ENCODE data around the gene TSC22D1.

Gene TSC22D1

GRCh38 chr13:44411841-44412240, 164.3 kb downstream of the TSC22D1 start:
- WGBS, 2 donors (ENCODE audit: extremely low coverage in 2 of 2, insufficient read length in 2 of 2, insufficient replicate concordance in 1 of 2) = no CpG with 5 or more reads among the region's 2 CpGs
- H2AK5ac ChIP-seq (ENCODE audit: low read depth, low read length) = no peak overlapping the region

GRCh38 chr13:44410328-44410859, 165.7 kb downstream of the TSC22D1 start:
- Histone ChIP-seq H3K4me2 (ENCODE audit: insufficient read depth, low read length, poor library complexity, severe bottlenecking) (no peak overlapping the region), H4K8ac (ENCODE audit: low read depth, low read length) (no peak overlapping the region), H3K18ac (ENCODE audit: low read length) (no peak overlapping the region), H2BK15ac (ENCODE audit: low read length) (no peak overlapping the region), H2BK120ac (ENCODE audit: low read depth, low read length) (no peak overlapping the region), H2AK5ac (ENCODE audit: low read depth, low read length) (no peak overlapping the region), H3K36me3 (replicated peaks in 1 of 2; ENCODE audit: control insufficient read depth in 2 of 2, insufficient read depth in 2 of 2, low read length in 2 of 2) (no peaks in the 10 kb centered on the region), H3K9ac (ENCODE audit: low read depth, low read length, poor library complexity) (no peak overlapping the region), H4K91ac (ENCODE audit: low read depth, low read length, poor library complexity) (no peak overlapping the region), H3K4me1 (ENCODE audit: control insufficient read depth in 2 of 2, insufficient read depth in 1 of 2, low read depth in 1 of 2, low read length in 2 of 2) (peaks cover 3 to 6% of the 10 kb centered on the region in 2 donors), H3K79me1 (ENCODE audit: low read depth, low read length) (no peaks in the 10 kb centered on the region), H2AFZ (ENCODE audit: low read length) (no peak overlapping the region), H3K9me3 (replicated peaks in 1 of 2; ENCODE audit: control insufficient read depth in 2 of 2, insufficient read depth in 1 of 2, low read depth in 1 of 2, low read length in 2 of 2) (no peaks in the 10 kb centered on the region), H3K4me3 (ENCODE audit: low read length in 2 of 2) (no peak overlapping the region), H2BK5ac (ENCODE audit: low read length) (no peak overlapping the region), H3K23ac (ENCODE audit: low read depth, low read length, poor library complexity) (no peak overlapping the region), H2BK12ac (ENCODE audit: low read length) (no peak overlapping the region), H3K4ac (ENCODE audit: low read length) (no peak overlapping the region), H3K27me3 (ENCODE audit: control insufficient read depth in 3 of 3, insufficient read depth in 3 of 3, low read depth in 1 of 3, low read length in 3 of 3) (no peaks in the 10 kb centered on the region), H3K14ac (ENCODE audit: low read length) (no peak overlapping the region), H3K27ac (replicated peaks; ENCODE audit: low read length) (no peak overlapping the region)
- WGBS, 2 donors (ENCODE audit: extremely low coverage in 2 of 2, insufficient read length in 2 of 2, insufficient replicate concordance in 1 of 2) = no CpG with 5 or more reads among the region's 6 CpGs
- no peak for DNase-seq (ENCODE audit: low spot score)

More at GRCh38 chr13:44411841-44412240, 164.3 kb downstream of the TSC22D1 start:
- Histone ChIP-seq H3K4me1 (ENCODE audit: control insufficient read depth in 2 of 2, insufficient read depth in 1 of 2, low read depth in 1 of 2, low read length in 2 of 2) (peaks cover 7 to 12% of the 10 kb centered on the region in 2 donors), H3K14ac (ENCODE audit: low read length) (no peak overlapping the region), H3K4ac (ENCODE audit: low read length) (no peak overlapping the region), H2AFZ (ENCODE audit: low read length) (peak overlapping the region; percentile 51), H2BK12ac (ENCODE audit: low read length) (no peak overlapping the region), H4K91ac (ENCODE audit: low read depth, low read length, poor library complexity) (no peak overlapping the region), H3K9me3 (replicated peaks in 1 of 2; ENCODE audit: control insufficient read depth in 2 of 2, insufficient read depth in 1 of 2, low read depth in 1 of 2, low read length in 2 of 2) (no peaks in the 10 kb centered on the region), H2BK5ac (ENCODE audit: low read length) (no peak overlapping the region), H3K79me1 (ENCODE audit: low read depth, low read length) (no peaks in the 10 kb centered on the region), H3K9ac (ENCODE audit: low read depth, low read length, poor library complexity) (no peak overlapping the region), H3K27me3 (ENCODE audit: control insufficient read depth in 3 of 3, insufficient read depth in 3 of 3, low read depth in 1 of 3, low read length in 3 of 3) (no peaks in the 10 kb centered on the region), H3K4me2 (ENCODE audit: insufficient read depth, low read length, poor library complexity, severe bottlenecking) (no peak overlapping the region), H3K18ac (ENCODE audit: low read length) (no peak overlapping the region), H3K27ac (replicated peaks; ENCODE audit: low read length) (no peak overlapping the region), H4K8ac (ENCODE audit: low read depth, low read length) (no peak overlapping the region), H3K4me3 (ENCODE audit: low read length in 2 of 2) (no peak overlapping the region), H2BK15ac (ENCODE audit: low read length) (no peak overlapping the region), H3K36me3 (replicated peaks in 1 of 2; ENCODE audit: control insufficient read depth in 2 of 2, insufficient read depth in 2 of 2, low read length in 2 of 2) (no peaks in the 10 kb centered on the region), H3K23ac (ENCODE audit: low read depth, low read length, poor library complexity) (no peak overlapping the region), H2BK120ac (ENCODE audit: low read depth, low read length) (no peak overlapping the region)
- no peak for DNase-seq (ENCODE audit: low spot score)

- no peak overlapping the region for H3K4me2 ChIP-seq (ENCODE audit: insufficient read depth, low read length, poor library complexity, severe bottlenecking)
- peak overlapping the region; percentile 20 for H3K18ac ChIP-seq (ENCODE audit: low read length)
- no peak overlapping the region for H3K14ac ChIP-seq (ENCODE audit: low read length)
- H2BK5ac ChIP-seq (ENCODE audit: low read length) = no peak overlapping the region
- no peak overlapping the region for H2AK5ac ChIP-seq (ENCODE audit: low read depth, low read length)
- peaks cover 11 to 14% of the 10 kb centered on the region in 2 donors for H3K4me1 ChIP-seq (ENCODE audit: control insufficient read depth in 2 of 2, insufficient read depth in 1 of 2, low read depth in 1 of 2, low read length in 2 of 2)
- no peaks in the 10 kb centered on the region for H3K27me3 ChIP-seq (ENCODE audit: control insufficient read depth in 3 of 3, insufficient read depth in 3 of 3, low read depth in 1 of 3, low read length in 3 of 3)
- no peaks in the 10 kb centered on the region for H3K9me3 ChIP-seq (replicated peaks in 1 of 2; ENCODE audit: control insufficient read depth in 2 of 2, insufficient read depth in 1 of 2, low read depth in 1 of 2, low read length in 2 of 2)
- H3K27ac ChIP-seq (replicated peaks; ENCODE audit: low read length) = no peak overlapping the region
- H3K23ac ChIP-seq (ENCODE audit: low read depth, low read length, poor library complexity) = no peak overlapping the region
- peak overlapping the region; percentile 6 for H2BK120ac ChIP-seq (ENCODE audit: low read depth, low read length)
- H3K9ac ChIP-seq (ENCODE audit: low read depth, low read length, poor library complexity) = no peak overlapping the region
- no CpG with 5 or more reads among the region's 4 CpGs for WGBS, 2 donors (ENCODE audit: extremely low coverage in 2 of 2, insufficient read length in 2 of 2, insufficient replicate concordance in 1 of 2)
- peak overlapping the region; percentile 59 for H2BK15ac ChIP-seq (ENCODE audit: low read length)
- H3K79me1 ChIP-seq (ENCODE audit: low read depth, low read length) = no peaks in the 10 kb centered on the region
- no peak overlapping the region for H4K8ac ChIP-seq (ENCODE audit: low read depth, low read length)
- no peak overlapping the region for H4K91ac ChIP-seq (ENCODE audit: low read depth, low read length, poor library complexity)
- no peak overlapping the region for H2BK12ac ChIP-seq (ENCODE audit: low read length)
- H3K4me3 ChIP-seq (ENCODE audit: low read length in 2 of 2) = no peak overlapping the region
- no peaks in the 10 kb centered on the region for H3K36me3 ChIP-seq (replicated peaks in 1 of 2; ENCODE audit: control insufficient read depth in 2 of 2, insufficient read depth in 2 of 2, low read length in 2 of 2)
- no peak for DNase-seq (ENCODE audit: low spot score)
- H2AFZ ChIP-seq (ENCODE audit: low read length) = no peak overlapping the region
- no peak overlapping the region for H3K4ac ChIP-seq (ENCODE audit: low read length)
Observed at GRCh38 chr13:44409595-44409994, 166.5 kb downstream of the TSC22D1 start.

- no peak for DNase-seq (ENCODE audit: low spot score)
- Histone ChIP-seq H2BK5ac (ENCODE audit: low read length) (no peak overlapping the region), H2BK15ac (ENCODE audit: low read length) (no peak overlapping the region), H3K9me3 (replicated peaks in 1 of 2; ENCODE audit: control insufficient read depth in 2 of 2, insufficient read depth in 1 of 2, low read depth in 1 of 2, low read length in 2 of 2) (no peaks in the 10 kb centered on the region), H3K9ac (ENCODE audit: low read depth, low read length, poor library complexity) (no peak overlapping the region), H3K4ac (ENCODE audit: low read length) (no peak overlapping the region), H3K18ac (ENCODE audit: low read length) (peak overlapping the region; percentile 50), H3K23ac (ENCODE audit: low read depth, low read length, poor library complexity) (no peak overlapping the region), H3K27ac (replicated peaks; ENCODE audit: low read length) (no peak overlapping the region), H2BK12ac (ENCODE audit: low read length) (no peak overlapping the region), H2AK5ac (ENCODE audit: low read depth, low read length) (peak overlapping the region; percentile 22), H2AFZ (ENCODE audit: low read length) (no peak overlapping the region), H3K4me2 (ENCODE audit: insufficient read depth, low read length, poor library complexity, severe bottlenecking) (no peak overlapping the region), H3K4me3 (ENCODE audit: low read length in 2 of 2) (no peak overlapping the region), H3K14ac (ENCODE audit: low read length) (no peak overlapping the region), H3K4me1 (ENCODE audit: control insufficient read depth in 2 of 2, insufficient read depth in 1 of 2, low read depth in 1 of 2, low read length in 2 of 2) (peaks cover 26 to 28% of the 10 kb centered on the region in 2 donors), H3K27me3 (ENCODE audit: control insufficient read depth in 3 of 3, insufficient read depth in 3 of 3, low read depth in 1 of 3, low read length in 3 of 3) (no peaks in the 10 kb centered on the region), H4K8ac (ENCODE audit: low read depth, low read length) (no peak overlapping the region), H2BK120ac (ENCODE audit: low read depth, low read length) (no peak overlapping the region), H3K79me1 (ENCODE audit: low read depth, low read length) (no peaks in the 10 kb centered on the region), H3K36me3 (replicated peaks in 1 of 2; ENCODE audit: control insufficient read depth in 2 of 2, insufficient read depth in 2 of 2, low read length in 2 of 2) (no peaks in the 10 kb centered on the region), H4K91ac (ENCODE audit: low read depth, low read length, poor library complexity) (no peak overlapping the region)
- no CpG with 5 or more reads among the region's 7 CpGs for WGBS, 2 donors (ENCODE audit: extremely low coverage in 2 of 2, insufficient read length in 2 of 2, insufficient replicate concordance in 1 of 2)
Observed at GRCh38 chr13:44407891-44408290, 168.2 kb downstream of the TSC22D1 start.

All from neuronal stem cell (in vitro differentiated cells).